GM20000 (cell line): Measurements from ENCODE around the gene AK4.

ENCODE experiments used
- DNase-seq: peaks from one replicate; pipeline ENCODE4 v3.0.0; 2012; ENCODE audit warnings: low spot score
- CTCF ChIP-seq: IDR thresholded peaks from 2 replicates; pipeline ENCODE4 v1.5.1; 2012; ENCODE audit warnings: mild to moderate bottlenecking, control low read depth; ENCODE audit errors: extremely low read depth, missing control alignments

Gene AK4

GRCh38 chr1:65222340-65222940 lies 74.4 kb downstream of the AK4 start:
- DNase-seq = no peak
- no peak for TF ChIP-seq CTCF

GRCh38 chr1:65224681-65225091 lies 76.7 kb downstream of the AK4 start:
- no peak for DNase-seq
- TF ChIP-seq CTCF = no peak

- TF ChIP-seq CTCF = no peak
- DNase-seq = no peak
Measured at GRCh38 chr1:65225179-65225578, 77.2 kb downstream of the AK4 start.

- no peak for DNase-seq
- TF ChIP-seq CTCF = no peak
Measured at GRCh38 chr1:65229201-65229600, 81.2 kb downstream of the AK4 start.

- no peak for DNase-seq
- no peak for TF ChIP-seq CTCF
Measured at GRCh38 chr1:65229754-65230339, 81.8 kb downstream of the AK4 start.

GRCh38 chr1:65230731-65231481 lies 82.9 kb downstream of the AK4 start:
- TF ChIP-seq CTCF = no peak
- no peak for DNase-seq

- no peak for DNase-seq
- no peak for TF ChIP-seq CTCF
Measured at GRCh38 chr1:65231718-65232330, 83.8 kb downstream of the AK4 start.
